PC-9 (cell line): ENCODE data around the gene RORB. TPM values are rescaled to one million over a fixed set of nuclear protein-coding genes. Genes with fewer than 3 reads are reported as not detected.

Experiments used
- BruUV-seq: library from RNA; stranded (reverse); fragments of 400-500 nt; replicated peaks from 2 replicates; lab custom pipeline; 2021; lab: Mats Ljungman, UMichigan
- CTCF ChIA-PET: fragments of 300-600 bp; sonication (Branson Sonifier 250); formaldehyde crosslinking; loops from one replicate; lab custom pipeline; 2022; ENCODE audit warnings: antibody characterized with exemption; lab: Charles Lee
- POLR2A ChIA-PET: fragments of 300-600 bp; sonication (Branson Sonifier 250); formaldehyde crosslinking; loops from one replicate; lab custom pipeline; 2022; ENCODE audit warnings: antibody characterized with exemption; ENCODE audit not compliant: unreplicated experiment; lab: Charles Lee
- DNase-seq, 2 experiments: peaks; one replicate each; pipeline versions ENCODE4 v3.0.0 to v3.0.0-alpha.2; 2015 to 2022; ENCODE audit warnings: mixed read lengths in 1 of 2
- H2AFZ ChIP-seq: fragments of 200-600 bp; sonication (generic); 2 replicates; pipeline ENCODE4 v1.8.1; 2017; ENCODE audit warnings: antibody characterized with exemption
- H3F3A ChIP-seq: fragments of 200-600 bp; sonication (generic); 2 replicates; pipeline ENCODE4 v1.8.1; 2017; ENCODE audit warnings: antibody characterized with exemption, mild to moderate bottlenecking, low read depth; ENCODE audit not compliant: insufficient read depth
- H3K27ac ChIP-seq: fragments of 200-600 bp; sonication (generic); 2 replicates; pipeline ENCODE4 v1.6.1; 2016; ENCODE audit warnings: mixed run types
- H3K27me3 ChIP-seq: fragments of 200-600 bp; sonication (generic); 2 replicates; pipeline ENCODE4 v1.6.1; 2016; ENCODE audit warnings: low read depth, mixed run types; ENCODE audit not compliant: insufficient read depth
- H3K36me3 ChIP-seq: fragments of 200-600 bp; sonication (generic); 2 replicates; pipeline ENCODE4 v1.6.1; 2016; ENCODE audit warnings: low read depth, mixed run types
- H3K4me1 ChIP-seq: fragments of 200-600 bp; sonication (generic); replicated peaks from 2 replicates; pipeline ENCODE4 v1.6.1; 2016; ENCODE audit warnings: mixed run types; ENCODE audit not compliant: insufficient read depth
- H3K4me2 ChIP-seq: fragments of 200-600 bp; sonication (generic); 2 replicates; pipeline ENCODE4 v1.6.1; 2017; ENCODE audit warnings: mixed run types
- H3K4me3 ChIP-seq: fragments of 200-600 bp; sonication (generic); 2 replicates; pipeline ENCODE4 v1.6.1; 2016; ENCODE audit warnings: mixed run types
- H3K79me2 ChIP-seq: fragments of 200-600 bp; sonication (generic); 2 replicates; pipeline ENCODE4 v1.6.1; 2017; ENCODE audit warnings: low read depth, mixed run types
- H3K9me2 ChIP-seq: fragments of 200-600 bp; sonication (generic); 2 replicates; pipeline ENCODE4 v1.8.1; 2017; ENCODE audit warnings: mild to moderate bottlenecking; ENCODE audit not compliant: insufficient read depth
- H3K9me3 ChIP-seq: fragments of 200-600 bp; sonication (generic); 2 replicates; pipeline ENCODE4 v1.8.1; 2016; ENCODE audit warnings: low read depth; ENCODE audit not compliant: insufficient read depth
- H4K20me1 ChIP-seq: fragments of 200-600 bp; sonication (generic); 2 replicates; pipeline ENCODE4 v1.8.1; 2017; ENCODE audit not compliant: insufficient read depth
- CTCF ChIP-seq: fragments of 200-600 bp; sonication (generic); conservative IDR thresholded peaks from 2 replicates; pipeline ENCODE4 v1.6.1; 2017; ENCODE audit warnings: mixed run types, antibody characterized with exemption, mild to moderate bottlenecking, moderate library complexity
- EZH2 ChIP-seq: fragments of 200-600 bp; sonication (generic); IDR thresholded peaks from 2 replicates; pipeline ENCODE4 v1.8.0; 2017; ENCODE audit warnings: antibody characterized with exemption, low read depth
- intact Hi-C: fragments of 100-400 bp; cut with micrococcal nuclease; formaldehyde crosslinking; loops from one replicate; pipeline ENCODE4 v1.10.0; 2022; ENCODE audit not compliant: unreplicated experiment
- total RNA-seq: library from RNA; stranded (reverse); gene quantifications from 2 replicates; pipeline ENCODE4 v1.2.3, GENCODE V29; 2021

Gene RORB
- total RNA-seq, 1 experiment from 2014 or later, result 0.07 TPM

DNA sequence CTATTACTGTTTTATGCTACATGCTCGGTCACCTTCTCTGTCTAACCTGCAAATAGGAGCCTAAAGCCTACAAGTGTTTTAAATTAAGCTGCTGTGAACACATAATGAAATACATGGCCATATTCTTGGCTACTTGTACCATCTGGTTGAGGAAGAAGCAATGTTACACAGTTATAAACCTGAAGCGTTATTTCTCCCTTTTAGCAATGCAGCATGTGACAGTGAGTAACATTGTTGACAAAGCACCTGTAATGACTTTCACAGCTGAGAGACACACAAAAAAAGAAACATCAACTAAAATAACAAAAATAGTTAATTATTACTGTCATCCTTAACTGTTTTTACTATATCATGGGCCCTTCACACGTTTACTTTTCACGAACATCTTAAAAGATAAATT is 146.9 kb downstream of the RORB start:
- no TSS peak for BruUV-seq
- H3K27ac ChIP-seq, result no peak overlapping the region
- H3K79me2 ChIP-seq, result no peaks in the 10 kb centered on the region
- no peak overlapping the region for H3K4me2 ChIP-seq
- no peaks in the 10 kb centered on the region for H3F3A ChIP-seq
- no peaks in the 10 kb centered on the region for H3K36me3 ChIP-seq
- no peak for DNase-seq
- H3K4me1 ChIP-seq, result no peaks in the 10 kb centered on the region
- intact Hi-C loops, result loop anchor here (10.0 kb wide), 2 partner anchors 71 to 959 kb away; no protein-coding TSS in a partner anchor
- no peak overlapping the region for H3K4me3 ChIP-seq
- no peaks in the 10 kb centered on the region for H3K27me3 ChIP-seq
- POLR2A ChIA-PET, result no interaction called here
- H3K9me2 ChIP-seq, result no peaks in the 10 kb centered on the region
- TF ChIP-seq EZH2 (no peak), CTCF (no peak)
- H2AFZ ChIP-seq, result no peak overlapping the region
- CTCF ChIA-PET, result no interaction called here
- no peaks in the 10 kb centered on the region for H3K9me3 ChIP-seq
- no peaks in the 10 kb centered on the region for H4K20me1 ChIP-seq

GRCh38 chr9:74645007-74645639 is 148.0 kb downstream of the RORB start:
- no peaks in the 10 kb centered on the region for H3K27me3 ChIP-seq
- no peak overlapping the region for H2AFZ ChIP-seq
- H3K79me2 ChIP-seq, result no peaks in the 10 kb centered on the region
- CTCF ChIA-PET, result no interaction called here
- no peak for DNase-seq
- H3K36me3 ChIP-seq, result no peaks in the 10 kb centered on the region
- POLR2A ChIA-PET, result no interaction called here
- no peaks in the 10 kb centered on the region for H3K9me2 ChIP-seq
- H3K4me2 ChIP-seq, result no peak overlapping the region
- no peaks in the 10 kb centered on the region for H4K20me1 ChIP-seq
- no TSS peak for BruUV-seq
- intact Hi-C loops, result loop anchor here (10.0 kb wide), 2 partner anchors 70 to 960 kb away; no protein-coding TSS in a partner anchor
- H3K9me3 ChIP-seq, result no peaks in the 10 kb centered on the region
- no peak overlapping the region for H3K27ac ChIP-seq
- H3K4me3 ChIP-seq, result no peak overlapping the region
- TF ChIP-seq CTCF (peak; percentile 71), EZH2 (no peak)
- no peaks in the 10 kb centered on the region for H3K4me1 ChIP-seq
- H3F3A ChIP-seq, result no peaks in the 10 kb centered on the region

DNA sequence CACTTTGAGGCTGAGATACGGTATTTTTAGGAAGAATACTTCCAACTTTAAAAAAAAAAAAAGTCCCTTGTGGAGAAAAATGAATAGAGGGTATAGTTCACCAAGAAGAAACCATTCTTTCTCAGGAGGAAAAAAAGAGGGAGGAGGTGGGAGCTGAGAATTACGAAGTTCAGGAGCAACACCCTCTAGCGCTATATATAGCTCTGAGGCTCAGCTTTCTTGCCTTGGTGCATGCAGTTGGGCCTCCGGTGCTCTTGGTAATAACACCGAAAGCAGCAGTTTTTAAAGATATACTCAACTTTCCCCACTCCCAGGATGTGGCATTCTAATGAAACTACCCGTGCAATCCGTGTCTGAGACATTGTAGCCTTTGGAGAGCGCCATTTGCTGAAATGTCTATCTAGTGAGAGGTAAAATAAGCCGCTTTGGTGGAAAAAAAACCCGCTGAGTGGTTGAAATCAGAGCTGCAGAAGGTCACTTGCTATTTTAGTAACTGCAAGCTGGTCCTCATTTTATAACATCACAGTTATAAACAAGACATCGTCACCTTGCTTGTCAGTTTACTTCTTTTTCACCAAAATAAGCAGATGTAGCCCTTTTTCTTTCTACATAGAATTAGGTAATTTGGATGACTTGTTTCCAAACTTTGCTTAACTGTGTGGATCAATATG is 156.4 kb downstream of the RORB start:
- BruUV-seq, result no TSS peak
- DNase-seq, result no peak
- H3K9me3 ChIP-seq, result no peaks in the 10 kb centered on the region
- CTCF ChIA-PET, result no interaction called here
- POLR2A ChIA-PET, result no interaction called here
- H3K4me3 ChIP-seq, result no peak overlapping the region
- intact Hi-C loops, result no loop called here
- no peaks in the 10 kb centered on the region for H3K27me3 ChIP-seq
- H3K36me3 ChIP-seq, result no peaks in the 10 kb centered on the region
- H2AFZ ChIP-seq, result no peak overlapping the region
- H4K20me1 ChIP-seq, result no peaks in the 10 kb centered on the region
- H3K9me2 ChIP-seq, result no peaks in the 10 kb centered on the region
- H3K4me1 ChIP-seq, result no peaks in the 10 kb centered on the region
- H3K4me2 ChIP-seq, result no peak overlapping the region
- H3K79me2 ChIP-seq, result no peaks in the 10 kb centered on the region
- no peaks in the 10 kb centered on the region for H3F3A ChIP-seq
- no peak overlapping the region for H3K27ac ChIP-seq
- TF ChIP-seq EZH2 (no peak), CTCF (no peak)
